NCI-H1092 treated with DMSO at 0.1 percent for 48 hours (cell line): ENCODE data around the gene PLOD1.
"Not testable (repeated sequence)": the region's sequence is repeated elsewhere in the genome, so short reads cannot be mapped to it uniquely, and the experiment has no call there.

ENCODE experiments used
- DNase-seq: peaks from one replicate; lab custom pipeline; 2025; lab: John Stamatoyannopoulos, UW

The PLOD1 gene

GRCh38 chr1:11938722-11939526 is 4.4 kb downstream of the PLOD1 start:
- DNase-seq = no peak

- not testable (repeated sequence) for DNase-seq
Observed at GRCh38 chr1:11939794-11940193, 5.3 kb downstream of the PLOD1 start.

GRCh38 chr1:11940260-11940921 is 5.9 kb downstream of the PLOD1 start:
- peak; percentile 62 for DNase-seq

GRCh38 chr1:11942280-11942679 is 7.8 kb downstream of the PLOD1 start:
- DNase-seq = no peak

- peak; percentile 58 for DNase-seq
Observed at GRCh38 chr1:11943619-11944018, 9.1 kb downstream of the PLOD1 start.

GRCh38 chr1:11944358-11944931 is 9.9 kb downstream of the PLOD1 start:
- DNase-seq = peak; percentile 85

- DNase-seq = no peak
Observed at GRCh38 chr1:11946647-11947046, 12.1 kb downstream of the PLOD1 start.

- DNase-seq = no peak
Observed at GRCh38 chr1:11948822-11949458, 14.4 kb downstream of the PLOD1 start.

- DNase-seq = no peak
Observed at GRCh38 chr1:11951901-11952300, 17.4 kb downstream of the PLOD1 start.

GRCh38 chr1:11952455-11953109 is 18.1 kb downstream of the PLOD1 start:
- DNase-seq = no peak

- DNase-seq = no peak
Observed at GRCh38 chr1:11955221-11955620, 20.7 kb downstream of the PLOD1 start.

GRCh38 chr1:11957398-11957797 is 22.9 kb downstream of the PLOD1 start:
- DNase-seq = no peak

GRCh38 chr1:11957897-11958296 is 23.4 kb downstream of the PLOD1 start:
- DNase-seq = no peak

GRCh38 chr1:11960276-11960675 is 25.8 kb downstream of the PLOD1 start:
- DNase-seq = no peak

- no peak for DNase-seq
Observed at GRCh38 chr1:11960715-11961114, 26.2 kb downstream of the PLOD1 start.

- DNase-seq = no peak
Observed at GRCh38 chr1:11961230-11961629, 26.7 kb downstream of the PLOD1 start.

GRCh38 chr1:11963622-11964021 is 29.1 kb downstream of the PLOD1 start:
- DNase-seq = no peak

GRCh38 chr1:11964656-11965055 is 30.1 kb downstream of the PLOD1 start:
- DNase-seq = no peak

GRCh38 chr1:11967028-11967547 is 32.6 kb downstream of the PLOD1 start:
- peak; percentile 78 for DNase-seq

- no peak for DNase-seq
Observed at GRCh38 chr1:11970441-11971185, 36.1 kb downstream of the PLOD1 start.

GRCh38 chr1:11977625-11978024 is 43.1 kb downstream of the PLOD1 start:
- DNase-seq = no peak
